Ureter (tissue), 1 donor: ENCODE results near the gene TIGD6. TPM values are rescaled to one million over a fixed set of nuclear protein-coding genes. Genes with fewer than 3 reads are reported as not detected.

ENCODE experiments used
- DNase-seq: peaks from one replicate; pipeline ENCODE4 v3.0.0-alpha.2; 2020; ENCODE audit warnings: low spot score
- total RNA-seq: library from RNA; stranded (reverse); gene quantifications from one replicate; pipeline ENCODE4 v1.2.4, GENCODE V29; 2023
- donor health status: DM: yes; HTN: yes; CAD: no.

Gene TIGD6
- total RNA-seq, 1 donor from 2014 or later, result 7.0 TPM

DNA sequence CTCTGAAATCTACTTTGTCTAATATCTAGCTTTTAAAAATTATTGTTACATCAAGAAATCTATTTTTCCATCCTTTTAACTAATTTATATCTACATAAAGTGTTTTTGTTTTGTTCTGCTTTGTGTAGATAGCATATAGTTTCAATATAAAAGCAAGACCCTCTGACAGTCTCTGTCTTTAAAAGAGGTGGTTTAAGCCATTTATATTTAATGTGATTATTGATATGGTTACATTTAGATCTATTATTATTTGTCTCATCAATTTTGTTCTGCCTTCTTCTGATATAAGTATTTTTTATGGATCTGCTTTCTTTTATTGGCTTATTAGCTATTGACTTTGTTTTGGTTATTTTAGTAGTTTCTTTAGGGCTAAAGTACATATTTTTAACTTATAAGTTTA lies 16.1 kb upstream of the TIGD6 start:
- DNase-seq, result no peak

DNA sequence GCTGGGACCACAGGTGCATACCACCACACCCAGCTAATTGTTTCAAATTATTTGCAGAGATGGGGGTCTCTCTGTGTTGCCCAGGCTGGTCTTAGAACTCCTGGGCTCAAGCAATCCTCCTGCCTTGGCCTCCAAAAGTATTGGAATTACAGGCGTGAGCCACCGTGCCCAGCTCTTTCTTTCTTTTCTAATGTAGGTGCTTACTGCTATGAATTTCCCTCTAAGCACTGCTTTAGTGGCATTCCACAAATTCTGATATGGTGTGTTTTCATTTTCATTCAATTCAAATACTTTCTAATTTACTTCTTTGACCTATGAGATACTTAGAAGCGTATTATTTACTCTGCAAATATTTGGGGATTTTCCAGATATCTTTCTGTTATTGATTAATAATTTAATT lies 15.0 kb upstream of the TIGD6 start:
- DNase-seq, result no peak

DNA sequence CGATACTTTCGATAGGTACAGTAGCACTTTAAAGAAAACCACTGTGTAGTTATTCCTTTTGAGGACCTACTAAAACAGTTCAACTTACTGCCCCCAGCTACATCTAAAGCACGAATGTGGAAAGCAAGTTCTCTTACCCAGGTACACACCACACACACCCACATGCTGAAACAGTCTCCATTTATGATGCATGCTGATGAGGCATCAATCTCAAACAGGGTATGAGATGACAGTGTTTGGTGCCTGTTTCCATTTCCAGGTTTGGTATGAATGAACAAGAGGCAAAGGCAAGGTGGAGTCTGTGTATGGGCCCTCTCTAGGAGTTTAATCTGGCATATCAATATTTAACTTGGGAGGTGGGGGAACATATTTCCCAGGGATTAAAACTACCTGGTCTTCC lies 14.0 kb upstream of the TIGD6 start:
- DNase-seq, result no peak

DNA sequence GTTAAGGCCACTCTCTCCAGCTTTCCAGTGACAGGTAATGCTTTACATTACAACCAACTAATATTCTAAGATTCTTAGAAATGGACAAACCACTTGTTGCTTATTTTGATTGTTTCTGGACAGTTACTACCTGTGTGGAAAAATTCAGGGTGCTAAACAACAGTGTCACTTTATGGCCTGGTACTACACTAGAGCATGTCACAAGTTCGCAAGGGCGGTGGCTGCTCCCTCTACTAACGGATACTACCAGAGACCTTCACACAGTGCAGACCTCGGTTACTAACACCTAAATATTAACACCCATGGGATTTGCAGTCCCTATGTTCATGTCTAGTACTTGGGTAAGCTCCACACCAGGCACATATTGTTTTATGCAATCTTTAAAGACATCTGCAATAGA lies 13.5 kb upstream of the TIGD6 start:
- DNase-seq, result no peak

DNA sequence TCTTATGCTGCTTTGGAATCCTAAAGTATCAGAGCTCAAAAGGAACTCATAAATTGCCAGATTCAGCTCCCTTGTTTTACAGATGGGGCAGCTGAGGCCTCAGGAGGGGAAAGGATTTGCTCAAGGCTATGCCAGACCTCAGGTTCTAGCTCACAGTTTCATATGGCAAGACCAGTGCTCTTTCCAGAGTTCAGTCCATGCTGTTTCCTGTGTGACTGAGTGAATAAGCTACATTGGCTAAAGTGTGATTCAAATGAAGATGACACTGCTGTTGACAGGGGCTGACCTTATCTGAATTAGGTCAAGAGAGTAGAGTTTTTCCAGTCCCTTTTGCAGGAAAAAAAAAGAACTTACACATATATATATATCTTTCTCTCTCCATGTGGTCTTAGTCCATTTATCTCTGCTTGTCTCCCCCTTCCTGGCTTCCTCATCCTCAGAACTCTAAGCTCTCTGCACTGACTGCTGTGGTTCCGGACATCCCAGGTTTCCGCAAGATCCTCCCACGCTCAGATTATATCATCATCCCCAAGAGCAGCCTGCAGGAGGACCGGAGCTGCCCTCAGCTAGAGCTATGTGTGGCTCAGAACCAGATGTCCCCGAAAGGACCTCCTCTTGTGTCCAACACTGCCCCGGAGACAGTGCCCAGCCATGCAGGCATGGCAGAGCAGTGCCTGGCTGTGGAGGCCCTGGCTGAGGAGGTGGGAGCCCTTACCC lies 9.4 kb upstream of the TIGD6 start:
- DNase-seq, result no peak

DNA sequence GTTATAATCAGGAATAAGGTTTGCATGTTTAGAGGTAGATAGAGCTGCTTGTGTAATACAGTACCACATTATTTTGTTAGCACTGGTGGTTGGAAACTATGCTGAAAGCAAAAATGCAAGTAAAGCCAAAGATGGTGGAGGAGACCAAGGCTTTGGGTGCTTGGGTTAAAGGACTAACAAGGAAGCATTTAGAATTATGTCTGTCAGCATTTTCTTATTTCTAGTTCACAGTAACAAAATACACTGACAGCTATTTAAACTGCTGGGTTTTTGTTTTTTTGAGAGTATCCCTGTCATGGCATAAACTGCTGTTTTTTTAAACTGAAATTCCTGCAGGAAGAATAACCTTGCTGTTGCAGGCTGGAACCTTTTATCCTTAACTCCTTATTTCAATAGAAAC lies 6.6 kb upstream of the TIGD6 start:
- DNase-seq, result no peak

DNA sequence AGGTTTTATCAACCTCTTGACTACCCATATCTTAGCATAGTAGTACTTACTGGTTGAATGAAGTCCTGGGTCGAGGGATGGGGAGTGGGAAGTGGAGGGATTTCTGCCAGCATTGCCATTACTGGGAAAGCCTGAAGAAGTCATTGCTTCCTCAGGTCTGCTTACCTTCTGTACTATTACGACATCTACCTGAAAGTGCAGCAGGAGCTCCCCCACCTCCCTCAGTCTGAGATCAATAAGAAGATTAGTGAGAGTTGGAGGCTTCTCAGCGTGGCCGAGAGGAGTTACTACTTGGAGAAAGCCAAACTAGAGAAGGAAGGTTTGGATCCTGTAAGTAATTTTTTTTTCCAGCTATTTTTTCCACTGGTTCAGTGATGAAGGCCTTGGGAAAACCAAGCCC lies 5.9 kb upstream of the TIGD6 start:
- DNase-seq, result no peak

DNA sequence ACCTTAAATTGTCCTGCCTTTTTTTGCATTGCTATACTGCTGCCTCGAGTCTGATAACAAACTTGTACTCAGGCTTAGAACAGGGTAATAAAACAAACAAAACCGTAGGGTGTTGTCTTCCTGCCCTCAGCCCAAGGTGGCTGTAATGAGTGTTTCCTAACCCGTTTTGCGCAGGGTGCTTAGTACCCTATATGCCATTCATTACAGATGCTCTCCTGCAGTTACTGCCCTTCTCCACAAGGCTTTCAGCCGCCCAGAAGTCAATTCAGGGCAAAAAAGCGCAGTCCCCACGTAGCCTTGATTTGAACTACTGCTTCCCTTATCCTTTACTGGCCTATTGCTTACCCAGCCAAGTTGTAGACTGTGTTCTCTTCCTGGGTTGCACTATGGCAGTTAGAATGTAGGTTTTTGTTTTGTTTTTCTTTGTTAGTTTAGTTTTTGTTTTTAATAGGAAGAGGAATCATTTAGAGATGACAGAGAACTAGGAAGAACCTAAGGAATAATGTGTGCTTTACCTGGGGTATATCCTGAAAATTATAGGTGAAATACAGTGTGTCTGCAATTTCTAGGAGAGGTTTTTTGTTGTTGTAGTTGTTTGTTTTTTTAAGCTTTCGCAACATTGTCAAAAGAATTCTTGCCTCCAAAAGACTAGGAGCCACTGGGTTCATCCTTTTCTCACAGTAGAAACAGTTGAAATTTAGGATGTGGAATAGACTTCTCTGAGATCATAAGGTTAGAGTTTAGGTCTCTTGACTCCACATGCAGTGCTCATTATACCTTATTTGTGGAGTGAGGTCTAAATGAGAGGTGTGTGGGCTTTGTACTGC lies 1.4 kb upstream of the TIGD6 start:
- DNase-seq, result no peak

DNA sequence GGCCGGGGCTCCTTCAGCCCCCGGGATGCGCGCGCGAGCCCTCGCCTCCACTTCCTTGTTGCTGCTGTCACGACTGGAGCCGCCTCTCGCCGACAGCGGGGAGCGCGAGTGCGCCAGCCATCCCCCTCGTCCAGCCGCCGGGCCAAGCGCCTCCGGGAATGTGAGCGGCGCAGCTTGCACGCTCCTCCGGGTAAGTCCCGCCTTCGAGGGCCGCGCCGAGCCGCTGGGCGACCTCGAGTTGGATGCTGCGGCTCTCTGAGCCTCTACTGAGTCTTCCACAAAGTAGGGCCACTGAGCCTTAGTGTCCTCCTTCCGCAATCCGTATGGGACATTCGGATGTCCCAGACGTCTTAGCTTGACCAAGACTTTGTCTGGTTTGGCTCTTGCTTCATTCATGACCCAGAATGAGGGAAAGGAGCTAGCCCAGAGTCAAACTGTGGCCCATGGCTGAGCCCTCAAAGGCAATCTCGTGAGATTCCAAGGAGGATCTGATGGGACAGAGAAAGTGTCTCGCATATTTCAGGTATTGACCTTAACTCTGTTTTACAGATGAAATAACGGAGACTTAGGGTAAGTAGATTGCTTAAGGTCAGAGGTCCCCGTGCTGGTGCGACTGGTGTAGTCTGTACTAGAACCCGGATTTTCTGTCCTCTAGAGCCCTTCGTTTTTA lies 671 bp upstream of the TIGD6 start:
- DNase-seq, result peak; percentile 57

DNA sequence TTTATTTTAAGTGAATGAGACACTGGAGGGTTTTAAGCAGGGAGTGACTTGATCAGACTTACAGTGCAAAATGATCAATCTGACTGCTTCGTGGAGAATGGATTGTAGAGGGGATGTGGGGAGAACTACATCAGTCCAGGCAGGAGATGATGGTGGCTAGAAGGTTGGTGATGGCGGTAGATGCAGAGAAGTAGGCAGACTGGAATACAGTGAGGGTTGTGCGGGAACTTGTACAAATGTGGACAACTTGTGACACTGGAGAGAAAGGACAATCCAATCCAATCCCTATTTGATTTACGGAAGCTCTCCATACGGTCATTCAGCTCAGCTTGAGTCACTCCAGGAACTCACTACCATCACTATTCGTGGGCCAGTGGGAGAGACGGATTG lies 593 bp downstream of the TIGD6 start:
- no peak for DNase-seq

DNA sequence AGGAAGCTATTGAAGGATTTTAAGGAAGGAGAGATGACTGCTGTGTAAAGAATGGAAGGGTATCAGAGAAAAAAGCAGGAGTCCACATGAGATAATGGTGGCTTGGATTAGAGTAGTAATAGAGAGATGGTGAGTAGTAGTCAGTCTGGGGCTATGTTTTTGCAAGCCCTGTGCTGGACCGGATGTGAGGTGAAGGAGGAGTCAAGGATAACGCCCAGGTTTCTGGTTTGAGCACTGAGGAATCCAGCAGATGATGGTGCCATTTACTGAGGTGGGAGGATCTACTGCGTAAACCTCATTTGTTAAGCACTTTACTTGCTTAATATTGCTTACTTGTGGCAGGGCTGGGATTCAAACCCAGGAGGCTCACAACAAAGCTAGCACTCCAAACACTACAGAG lies 1.1 kb downstream of the TIGD6 start:
- no peak for DNase-seq

DNA sequence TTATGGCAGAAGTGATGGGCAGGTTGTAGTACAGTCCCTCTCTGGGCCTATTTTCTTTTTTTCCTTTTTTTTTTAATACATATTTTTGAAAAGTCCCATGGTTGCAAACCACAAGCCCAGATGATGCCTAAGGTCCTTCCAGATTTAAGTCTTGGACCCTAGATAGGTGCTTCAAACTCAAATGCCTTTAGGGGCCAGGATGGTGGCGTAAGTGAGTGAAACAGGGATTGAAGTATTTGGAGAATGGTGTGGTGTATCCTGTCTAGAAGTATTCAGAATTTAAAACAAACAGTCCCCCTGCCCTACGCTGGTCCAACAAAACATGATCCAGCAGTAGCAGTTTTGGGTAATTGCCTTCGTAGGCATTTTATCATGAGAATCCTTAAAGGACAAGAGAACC lies 2.2 kb downstream of the TIGD6 start:
- no peak for DNase-seq

DNA sequence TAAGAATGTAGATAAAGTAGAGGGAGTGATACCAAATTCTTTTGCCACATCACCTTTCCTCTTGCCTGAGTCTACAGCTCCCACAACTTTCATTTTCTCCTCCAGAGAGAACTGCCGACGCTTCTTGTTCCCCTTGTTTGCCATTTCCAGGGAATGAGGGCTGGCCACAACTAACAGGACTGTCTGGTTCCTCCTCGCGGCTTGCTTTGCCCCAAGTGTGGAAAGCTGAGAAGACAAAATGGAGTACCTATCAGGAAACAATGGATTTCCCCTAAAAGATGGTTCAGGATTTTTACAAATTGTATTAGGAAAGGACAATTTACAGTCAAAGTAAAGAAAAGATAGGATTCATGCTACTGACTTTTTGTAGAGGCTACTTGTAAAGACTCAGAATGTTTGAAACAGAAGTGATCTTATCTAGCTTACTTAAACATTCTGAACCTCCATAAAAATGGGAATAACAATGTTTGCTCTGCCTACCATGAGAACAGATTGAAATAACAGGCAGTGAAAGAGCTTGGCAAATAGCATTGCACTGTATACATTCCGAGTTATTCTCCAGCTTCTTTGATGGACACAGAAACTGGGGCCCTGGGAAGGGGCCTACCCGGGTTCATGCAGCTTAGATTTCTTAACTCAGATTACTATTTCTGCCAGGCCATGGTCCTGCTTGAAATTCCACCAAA lies 4.1 kb downstream of the TIGD6 start:
- DNase-seq, result no peak

DNA sequence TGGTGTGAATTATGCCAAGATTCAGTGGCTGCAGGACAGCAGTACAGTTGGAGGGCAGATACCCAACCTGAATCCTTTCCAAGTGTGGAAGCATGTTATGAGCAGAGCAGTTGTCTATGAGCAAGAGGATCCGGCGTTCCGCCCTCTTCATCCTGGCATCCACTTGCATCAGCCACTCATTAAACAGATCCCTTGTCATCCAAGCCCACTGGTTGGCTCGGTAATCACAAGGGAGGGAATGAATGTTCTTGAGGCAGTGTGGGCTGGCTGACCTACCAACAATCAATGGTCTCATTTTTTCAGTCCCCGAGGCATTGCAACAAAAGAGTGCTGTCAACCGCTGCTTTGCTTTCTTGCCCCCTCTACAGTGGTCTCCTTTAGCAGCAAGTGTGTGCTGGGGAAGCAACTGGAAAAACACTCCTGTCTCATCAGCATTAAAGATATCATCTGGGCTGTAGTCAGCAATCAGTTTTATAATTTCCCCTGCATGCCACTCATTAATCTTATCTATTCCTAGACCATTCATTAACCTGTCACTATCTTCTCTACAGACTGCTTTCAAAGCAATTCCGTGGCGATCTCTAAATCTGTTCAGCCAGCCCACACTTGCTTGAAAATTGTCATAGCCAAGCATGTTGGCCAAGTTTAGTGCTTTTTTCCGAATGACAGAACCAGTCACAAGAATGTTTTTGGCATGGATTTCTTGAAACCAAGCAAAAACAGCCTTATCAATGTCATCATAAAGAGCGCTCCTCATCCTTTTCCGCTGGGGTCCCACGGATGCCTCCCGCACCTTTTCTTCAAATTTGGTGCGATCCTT lies 4.9 kb downstream of the TIGD6 start:
- no peak for DNase-seq

DNA sequence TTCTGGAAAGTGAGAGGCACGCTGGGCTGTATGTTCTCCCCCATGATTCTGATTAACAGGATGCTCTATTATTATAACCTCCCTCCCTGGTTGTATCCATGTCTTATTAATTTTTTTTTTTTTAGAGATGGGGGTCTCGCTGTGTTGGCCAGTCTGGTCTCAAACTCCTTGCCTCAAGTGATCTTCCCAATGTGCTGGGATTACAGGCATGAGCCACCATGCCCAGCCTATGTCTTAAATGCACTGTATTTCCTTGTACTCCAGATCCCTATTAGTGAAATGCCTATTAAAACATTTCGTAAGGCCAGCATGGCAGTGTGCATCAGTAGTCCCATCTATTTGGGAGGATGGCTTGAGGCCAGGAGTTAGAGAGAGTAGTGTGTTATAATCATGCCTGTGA lies 7.0 kb downstream of the TIGD6 start:
- DNase-seq, result no peak

DNA sequence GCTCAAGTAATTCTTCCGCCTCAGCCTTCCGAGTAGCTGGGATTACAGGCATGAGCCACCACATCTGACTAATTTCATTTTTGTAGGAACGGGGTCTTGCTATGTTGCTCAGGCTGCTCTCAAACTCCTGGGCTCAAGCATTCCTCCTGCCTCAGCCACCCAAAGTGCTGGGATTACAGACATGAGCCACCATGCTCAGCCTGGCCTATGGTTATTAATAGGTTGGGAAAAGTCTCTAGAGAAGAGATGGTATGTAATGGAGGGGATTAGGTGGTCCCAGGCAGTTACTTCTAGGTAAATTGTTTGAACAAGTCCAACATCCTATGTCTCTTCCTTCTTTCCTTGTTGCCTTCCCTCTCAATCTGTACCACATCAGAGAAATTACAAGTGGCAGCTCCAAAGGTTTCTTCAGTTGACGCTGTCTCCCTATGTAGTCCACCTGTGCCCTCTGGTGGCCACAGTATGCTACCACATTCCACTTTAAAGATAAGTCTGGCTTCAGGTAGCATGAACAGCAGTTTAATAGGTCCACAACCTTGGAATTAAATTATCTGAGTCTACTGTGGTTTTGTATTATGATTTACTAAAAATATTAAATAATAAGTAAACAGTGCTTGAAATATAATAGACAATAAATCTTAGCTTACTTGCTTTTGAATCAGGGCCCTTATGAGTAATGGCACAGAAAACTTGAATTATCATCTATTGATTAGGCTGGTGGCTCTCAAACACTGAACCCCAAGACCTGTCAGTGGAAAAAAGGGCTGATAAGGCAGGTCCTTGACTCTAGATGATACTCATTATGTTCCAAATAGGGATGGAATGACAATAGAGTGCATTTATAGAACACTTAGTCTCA lies 9.7 kb downstream of the TIGD6 start:
- peak; percentile 76 for DNase-seq

DNA sequence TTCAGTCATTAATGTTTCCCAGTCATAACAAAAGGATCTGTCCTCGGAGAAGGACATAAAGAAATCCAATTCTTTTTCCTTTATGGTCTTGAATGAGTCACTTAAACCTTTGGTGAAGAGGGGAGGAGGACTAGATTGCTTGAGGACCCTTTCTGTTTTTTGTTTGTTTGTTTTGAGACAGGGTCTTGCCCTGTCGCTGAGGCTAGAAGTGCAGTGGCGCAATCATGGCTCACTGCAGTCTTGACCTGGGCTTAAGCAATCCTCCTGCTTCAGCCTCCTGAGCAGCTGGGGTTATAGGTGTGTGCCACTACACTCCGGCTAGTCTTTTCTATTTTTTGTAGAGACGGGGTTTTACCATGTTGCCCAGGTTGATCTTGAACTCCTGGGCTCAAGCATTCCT lies 12.3 kb downstream of the TIGD6 start:
- no peak for DNase-seq

DNA sequence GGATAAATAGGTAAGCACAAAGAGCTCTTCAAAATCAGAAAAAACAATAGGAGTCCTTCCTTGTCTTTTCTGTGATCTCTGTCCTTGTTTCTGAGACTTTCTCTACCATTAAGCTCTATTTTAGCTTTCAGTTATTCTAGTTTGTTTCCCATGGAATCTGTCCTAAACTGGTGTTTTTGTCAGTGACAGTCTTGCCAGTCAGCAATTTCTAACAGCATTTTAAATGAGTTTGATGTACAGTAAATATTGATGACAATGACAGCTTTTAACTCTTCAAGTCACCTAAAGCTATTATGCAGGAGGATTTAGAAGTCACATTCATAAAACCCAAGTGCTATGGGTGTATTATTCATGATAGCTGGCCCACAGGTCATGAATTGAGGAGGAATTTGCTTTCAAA lies 17.9 kb downstream of the TIGD6 start:
- no peak for DNase-seq

DNA sequence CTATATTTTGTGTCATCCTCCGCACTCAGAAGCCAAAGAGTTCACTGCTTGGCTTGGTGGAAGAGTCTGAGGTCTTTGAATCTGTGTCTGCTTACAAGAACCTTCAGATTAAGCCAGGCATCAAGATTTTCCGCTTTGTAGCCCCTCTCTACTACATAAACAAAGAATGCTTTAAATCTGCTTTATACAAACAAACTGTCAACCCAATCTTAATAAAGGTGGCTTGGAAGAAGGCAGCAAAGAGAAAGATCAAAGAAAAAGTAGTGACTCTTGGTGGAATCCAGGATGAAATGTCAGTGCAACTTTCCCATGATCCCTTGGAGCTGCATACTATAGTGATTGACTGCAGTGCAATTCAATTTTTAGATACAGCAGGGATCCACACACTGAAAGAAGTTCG lies 19.2 kb downstream of the TIGD6 start:
- no peak for DNase-seq

DNA sequence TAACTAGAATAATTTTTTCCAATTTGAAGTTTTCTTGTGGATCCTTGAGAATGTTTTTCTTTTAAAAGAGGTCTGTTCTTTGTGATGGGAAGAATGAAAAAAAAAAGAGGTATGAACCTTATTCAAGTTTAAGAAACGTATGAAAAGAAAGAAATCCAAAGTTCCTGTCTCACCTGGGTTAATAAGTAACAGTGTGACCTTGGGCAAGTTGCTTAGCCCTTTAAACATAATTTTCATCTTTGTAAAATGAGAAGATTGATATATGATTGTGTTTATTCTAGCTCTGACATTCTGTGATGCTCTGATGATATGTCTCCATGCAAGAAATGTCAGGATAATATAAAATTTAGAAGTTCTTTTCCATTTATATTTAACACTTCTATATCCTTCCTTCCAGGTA lies 20.6 kb downstream of the TIGD6 start:
- DNase-seq, result no peak

DNA sequence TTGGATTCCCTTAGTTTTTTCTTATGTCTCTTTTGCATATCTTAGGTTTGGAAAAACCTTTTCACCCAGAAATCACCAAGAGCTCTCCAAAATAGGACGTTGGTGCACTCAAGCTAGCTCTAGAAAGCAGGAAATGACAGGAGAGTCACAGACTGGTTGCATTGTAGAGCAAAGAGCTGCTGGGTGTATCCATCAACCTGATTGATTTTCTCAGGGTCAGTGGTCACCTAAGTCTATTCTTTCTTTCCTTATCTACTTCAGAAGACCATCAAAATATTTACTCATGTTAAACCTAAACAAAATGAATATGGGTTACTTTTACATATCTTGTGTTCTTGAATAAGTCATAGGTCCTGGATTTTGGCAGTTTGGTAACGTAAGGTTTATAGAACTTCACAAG lies 25.0 kb downstream of the TIGD6 start:
- no peak for DNase-seq
